GM12878 (cell line): ENCODE measurements around the gene LNX2. TPM values are rescaled to one million over a fixed set of nuclear protein-coding genes. Genes with fewer than 3 reads are reported as not detected.

ENCODE experiments used
- ATAC-seq: fragments of 200-7000 bp; cut with Tn5 transposase; 3 replicates; pipeline ENCODE4 v1.9.1; 2020; ENCODE audit warnings: mild to moderate bottlenecking, moderate library complexity
- BruUV-seq: library from RNA; stranded (reverse); fragments of 400-500 nt; replicated peaks from 2 replicates; lab custom pipeline; 2021; lab: Mats Ljungman, UMichigan
- CTCF ChIA-PET: fragments of 300-600 bp; sonication (Branson Sonifier 250); formaldehyde crosslinking; extraction: SDS; loops from one replicate; lab custom pipeline; 2021; ENCODE audit warnings: inconsistent platforms; lab: Yijun Ruan, JAX
- POLR2A ChIA-PET: fragments of 350-600 bp; formaldehyde crosslinking; extraction: SDS; loops from one replicate; lab custom pipeline; 2021; ENCODE audit warnings: inconsistent platforms; lab: Charles Lee
- RAD21 ChIA-PET: fragments of 300-600 bp; sonication (Branson Sonifier 250); formaldehyde crosslinking; loops from one replicate; lab custom pipeline; 2023; ENCODE audit warnings: antibody characterized with exemption; ENCODE audit not compliant: unreplicated experiment; lab: Charles Lee
- SMC1A ChIA-PET: fragments of 300-600 bp; sonication (Branson Sonifier 250); formaldehyde crosslinking; loops from one replicate; lab custom pipeline; 2023; ENCODE audit not compliant: unreplicated experiment, uncharacterized antibody; lab: Charles Lee
- DNase-seq: peaks from one replicate; pipeline ENCODE4 v3.0.0-alpha.2; 2011; ENCODE audit warnings: low read depth, low spot score
- FAIRE-seq: peaks from 3 replicates; lab custom pipeline; 2011; peaks lifted over from hg19 to GRCh38; lab: Jason Lieb, UNC
- H2AFZ ChIP-seq: 2 replicates; pipeline ENCODE4 v1.6.0; 2011; ENCODE audit warnings: low read depth, low read length, control low read depth; ENCODE audit not compliant: control insufficient read depth
- H3K27ac ChIP-seq: 2 replicates; pipeline ENCODE4 v1.5.1; 2011; ENCODE audit warnings: control low read depth; ENCODE audit not compliant: control insufficient read depth, insufficient read depth
- H3K27me3 ChIP-seq, 2 experiments: replicated peaks in 1 of 2; 2 replicates each; pipeline versions ENCODE4 v1.6.0 to v1.6.1; 2011; ENCODE audit warnings: low read length in 1 of 2; ENCODE audit not compliant: control insufficient read depth in 2 of 2, insufficient read depth in 2 of 2
- H3K36me3 ChIP-seq, 2 experiments: 2 replicates each; pipeline ENCODE4 v1.5.1; 2011; ENCODE audit warnings: low read length in 1 of 2; ENCODE audit not compliant: control insufficient read depth in 2 of 2, insufficient read depth in 2 of 2
- H3K4me1 ChIP-seq: 2 replicates; pipeline ENCODE4 v1.6.1; 2011; ENCODE audit warnings: mild to moderate bottlenecking, low read length, moderate library complexity, mixed read lengths; ENCODE audit not compliant: control insufficient read depth, insufficient read depth
- H3K4me2 ChIP-seq: 2 replicates; pipeline ENCODE4 v1.6.0; 2011; ENCODE audit warnings: control low read depth; ENCODE audit not compliant: control insufficient read depth, insufficient read depth
- H3K4me3 ChIP-seq: fragments of 200-600 bp; sonication (generic); 2 replicates; pipeline ENCODE4 v1.5.1; 2016
- H3K79me2 ChIP-seq: 2 replicates; pipeline ENCODE4 v1.6.0; 2011; ENCODE audit warnings: low read length; ENCODE audit not compliant: control insufficient read depth, insufficient read depth
- H3K9ac ChIP-seq: 2 replicates; pipeline ENCODE4 v1.8.0; 2011; ENCODE audit warnings: low read length, control low read depth, mixed read lengths; ENCODE audit not compliant: control insufficient read depth, insufficient read depth
- H3K9me3 ChIP-seq: replicated peaks from 3 replicates; pipeline ENCODE4 v1.5.1; 2011; ENCODE audit warnings: mild to moderate bottlenecking, low read length; ENCODE audit not compliant: control insufficient read depth, insufficient read depth
- H4K20me1 ChIP-seq: 2 replicates; pipeline ENCODE4 v1.6.0; 2011; ENCODE audit not compliant: control insufficient read depth, insufficient read depth
- BMI1 ChIP-seq: fragments of 450-650 bp; IDR thresholded peaks from 2 replicates; pipeline ENCODE4 v1.6.1; 2016; ENCODE audit warnings: mild to moderate bottlenecking, moderate library complexity, borderline replicate concordance
- CBX3 ChIP-seq: fragments of 200-600 bp; sonication (generic); IDR thresholded peaks from 2 replicates; pipeline ENCODE4 v1.6.1; 2016; ENCODE audit warnings: low read depth, borderline replicate concordance
- CHD2 ChIP-seq: IDR thresholded peaks from 2 replicates; pipeline ENCODE4 v1.6.1; 2011; ENCODE audit warnings: low read depth, low read length, improper control_type of control experiment, borderline replicate concordance
- CTCF ChIP-seq, 3 experiments: IDR thresholded peaks in 2 of 3; conservative IDR thresholded peaks in 1 of 3; 2 replicates each; pipeline ENCODE4 v1.5.1; 2011; ENCODE audit warnings: low read depth in 3 of 3, low read length in 3 of 3, mild to moderate bottlenecking in 3 of 3, control low read depth in 2 of 3, moderate library complexity in 2 of 3, inconsistent platforms in 1 of 3, mixed read lengths in 1 of 3; ENCODE audit not compliant: control insufficient read depth in 2 of 3, insufficient read depth in 1 of 3; ENCODE audit errors: extremely low read depth in 1 of 3
- HDAC6 ChIP-seq: fragments of 200-600 bp; sonication (generic); IDR thresholded peaks from one replicate; pipeline ENCODE4 v1.8.0; 2017; ENCODE audit warnings: antibody characterized with exemption; ENCODE audit not compliant: unreplicated experiment
- KLF5 ChIP-seq: fragments of 450-650 bp; IDR thresholded peaks from 2 replicates; pipeline ENCODE4 v1.6.1; 2014; ENCODE audit warnings: mild to moderate bottlenecking; ENCODE audit not compliant: partially characterized antibody
- NBN ChIP-seq: fragments of 450-650 bp; IDR thresholded peaks from 2 replicates; pipeline ENCODE4 v1.6.1; 2016
- RCOR1 ChIP-seq: conservative IDR thresholded peaks from 2 replicates; pipeline ENCODE4 v1.6.1; 2012; ENCODE audit warnings: low read depth, low read length, improper control_type of control experiment
- TCF3 ChIP-seq: IDR thresholded peaks from 2 replicates; pipeline ENCODE4 v1.6.1; 2012; ENCODE audit warnings: low read depth, mild to moderate bottlenecking, low read length, borderline replicate concordance; ENCODE audit not compliant: insufficient read depth
- ZBED1 ChIP-seq: IDR thresholded peaks from 2 replicates; pipeline ENCODE4 v1.6.1; 2016; ENCODE audit warnings: borderline replicate concordance
- WGBS: methylation state at CpG from one replicate; pipeline ENCODE4 v1.1.6; 2016; ENCODE audit warnings: low lambda C conversion rate; ENCODE audit not compliant: insufficient replicate concordance, insufficient coverage; ENCODE audit errors: missing lambda C conversion rate; 5-methylcytosine and 5-hydroxymethylcytosine counted together
- in situ Hi-C: fragments of 300-500 bp; cut with MboI; formaldehyde crosslinking; loops from 9 replicates; pipeline ENCODE4 v1.14.3; 2018; ENCODE audit warnings: mixed read lengths
- intact Hi-C: fragments of 100-400 bp; cut with micrococcal nuclease; formaldehyde crosslinking; loops from one replicate; pipeline ENCODE4 v1.14.2; 2022; ENCODE audit not compliant: unreplicated experiment
- polyA plus RNA-seq, 11 experiments: library from polyadenylated mRNA; depleted of rRNA in 4 of 11; unstranded in 6 of 11; stranded (reverse) in 5 of 11; fragments of >200 nt; fragmentation: Nextera tagmentation in 4 of 11; fragmentation: Illumina TruSeq in 1 of 11; extraction: Ambion mirVana in 4 of 11; extraction: Trizol in 1 of 11; gene quantifications; 1 replicate in 1 of 11; 2 replicates in 10 of 11; pipeline versions ENCODE4 v1.2.1 to v1.2.3, GENCODE V29; 2011 to 2016; ENCODE audit warnings: inconsistent platforms in 2 of 11, missing spikeins in 2 of 11, low read depth in 1 of 11
- total RNA-seq, 4 experiments: library from RNA; depleted of rRNA in 3 of 4; stranded (reverse); fragments of >200 nt in 3 of 4; fragmentation: Illumina TruSeq in 1 of 4; extraction: Trizol in 1 of 4; gene quantifications; 2 replicates each; pipeline versions ENCODE4 v1.2.1 to v1.2.3, GENCODE V29; 2013 to 2021
- TF ChIP-seq, protein P1 (sequence below): fragments of 450-650 bp; IDR thresholded peaks from 2 replicates; pipeline ENCODE4 v1.6.1; 2017; ENCODE audit warnings: mild to moderate bottlenecking
- TF ChIP-seq, protein P2 (sequence below): fragments of 450-650 bp; conservative IDR thresholded peaks from 2 replicates; pipeline ENCODE4 v1.6.1; 2017; ENCODE audit warnings: mild to moderate bottlenecking, moderate library complexity
- TF ChIP-seq, protein P3 (sequence below): fragments of 150-350 bp; IDR thresholded peaks from 2 replicates; pipeline ENCODE4 v1.6.1; 2016; ENCODE audit warnings: low read depth, low read length

LNX2 gene
- total and polyA plus RNA-seq, 10 of the 15 experiments (the other 5 are each of a cell fraction or from before 2014, with no cell fraction given): 1.3 to 7.7 (median 4.4) TPM

- TF ChIP-seq, protein P1, sequence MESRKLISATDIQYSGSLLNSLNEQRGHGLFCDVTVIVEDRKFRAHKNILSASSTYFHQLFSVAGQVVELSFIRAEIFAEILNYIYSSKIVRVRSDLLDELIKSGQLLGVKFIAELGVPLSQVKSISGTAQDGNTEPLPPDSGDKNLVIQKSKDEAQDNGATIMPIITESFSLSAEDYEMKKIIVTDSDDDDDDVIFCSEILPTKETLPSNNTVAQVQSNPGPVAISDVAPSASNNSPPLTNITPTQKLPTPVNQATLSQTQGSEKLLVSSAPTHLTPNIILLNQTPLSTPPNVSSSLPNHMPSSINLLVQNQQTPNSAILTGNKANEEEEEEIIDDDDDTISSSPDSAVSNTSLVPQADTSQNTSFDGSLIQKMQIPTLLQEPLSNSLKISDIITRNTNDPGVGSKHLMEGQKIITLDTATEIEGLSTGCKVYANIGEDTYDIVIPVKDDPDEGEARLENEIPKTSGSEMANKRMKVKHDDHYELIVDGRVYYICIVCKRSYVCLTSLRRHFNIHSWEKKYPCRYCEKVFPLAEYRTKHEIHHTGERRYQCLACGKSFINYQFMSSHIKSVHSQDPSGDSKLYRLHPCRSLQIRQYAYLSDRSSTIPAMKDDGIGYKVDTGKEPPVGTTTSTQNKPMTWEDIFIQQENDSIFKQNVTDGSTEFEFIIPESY: no peak
- TF ChIP-seq CHD2 (no peak), HDAC6 (no peak)
Observed at GRCh38 chr13:27666951-27667350, 46.6 kb upstream of the LNX2 start (continued).

- H3K4me2 ChIP-seq: no peak overlapping the region
- SMC1A ChIA-PET: interaction anchor here (0.9 to 1.3 kb wide), 2 partner anchors 8 to 161 kb away, joined by 3 read pairs; no protein-coding TSS in a partner anchor
- intact Hi-C loops (no loop called here), in situ Hi-C loops (no loop called here)
- RAD21 ChIA-PET: no interaction called here
- H3K79me2 ChIP-seq: no peaks in the 10 kb centered on the region
- no peak overlapping the region for H3K9ac ChIP-seq
- WGBS: 92% methylated on average over 19 of the region's 19 CpGs
- H3K27ac ChIP-seq: no peak overlapping the region
- H3K27me3 ChIP-seq: no peaks in the 10 kb centered on the region
- H4K20me1 ChIP-seq: no peaks in the 10 kb centered on the region
- ATAC-seq: no peak
- CTCF ChIA-PET: no interaction called here
- no peak overlapping the region for H3K4me3 ChIP-seq
- H2AFZ ChIP-seq: no peak overlapping the region
- no peaks in the 10 kb centered on the region for H3K4me1 ChIP-seq
- DNase-seq: no peak
- peaks cover 0 to 12% of the 10 kb centered on the region in 2 experiments for H3K36me3 ChIP-seq
- no peak for FAIRE-seq
- POLR2A ChIA-PET: no interaction called here
- H3K9me3 ChIP-seq: no peaks in the 10 kb centered on the region
- TSS peak; percentile 58 for BruUV-seq
- TF ChIP-seq, protein P2, sequence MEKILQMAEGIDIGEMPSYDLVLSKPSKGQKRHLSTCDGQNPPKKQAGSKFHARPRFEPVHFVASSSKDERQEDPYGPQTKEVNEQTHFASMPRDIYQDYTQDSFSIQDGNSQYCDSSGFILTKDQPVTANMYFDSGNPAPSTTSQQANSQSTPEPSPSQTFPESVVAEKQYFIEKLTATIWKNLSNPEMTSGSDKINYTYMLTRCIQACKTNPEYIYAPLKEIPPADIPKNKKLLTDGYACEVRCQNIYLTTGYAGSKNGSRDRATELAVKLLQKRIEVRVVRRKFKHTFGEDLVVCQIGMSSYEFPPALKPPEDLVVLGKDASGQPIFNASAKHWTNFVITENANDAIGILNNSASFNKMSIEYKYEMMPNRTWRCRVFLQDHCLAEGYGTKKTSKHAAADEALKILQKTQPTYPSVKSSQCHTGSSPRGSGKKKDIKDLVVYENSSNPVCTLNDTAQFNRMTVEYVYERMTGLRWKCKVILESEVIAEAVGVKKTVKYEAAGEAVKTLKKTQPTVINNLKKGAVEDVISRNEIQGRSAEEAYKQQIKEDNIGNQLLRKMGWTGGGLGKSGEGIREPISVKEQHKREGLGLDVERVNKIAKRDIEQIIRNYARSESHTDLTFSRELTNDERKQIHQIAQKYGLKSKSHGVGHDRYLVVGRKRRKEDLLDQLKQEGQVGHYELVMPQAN: no peak
- TF ChIP-seq BMI1: no peak
- no peak for TF ChIP-seq TCF3
- TF ChIP-seq CTCF (IDR thresholded peaks at IDR 0.05 in 2 of 3, conservative IDR thresholded peaks at IDR 0.05 in 1 of 3; ENCODE audit: control insufficient read depth in 2 of 3, extremely low read depth in 1 of 3, insufficient read depth in 1 of 3, low read depth in 3 of 3, low read length in 3 of 3): no peak
- TF ChIP-seq, protein P3, sequence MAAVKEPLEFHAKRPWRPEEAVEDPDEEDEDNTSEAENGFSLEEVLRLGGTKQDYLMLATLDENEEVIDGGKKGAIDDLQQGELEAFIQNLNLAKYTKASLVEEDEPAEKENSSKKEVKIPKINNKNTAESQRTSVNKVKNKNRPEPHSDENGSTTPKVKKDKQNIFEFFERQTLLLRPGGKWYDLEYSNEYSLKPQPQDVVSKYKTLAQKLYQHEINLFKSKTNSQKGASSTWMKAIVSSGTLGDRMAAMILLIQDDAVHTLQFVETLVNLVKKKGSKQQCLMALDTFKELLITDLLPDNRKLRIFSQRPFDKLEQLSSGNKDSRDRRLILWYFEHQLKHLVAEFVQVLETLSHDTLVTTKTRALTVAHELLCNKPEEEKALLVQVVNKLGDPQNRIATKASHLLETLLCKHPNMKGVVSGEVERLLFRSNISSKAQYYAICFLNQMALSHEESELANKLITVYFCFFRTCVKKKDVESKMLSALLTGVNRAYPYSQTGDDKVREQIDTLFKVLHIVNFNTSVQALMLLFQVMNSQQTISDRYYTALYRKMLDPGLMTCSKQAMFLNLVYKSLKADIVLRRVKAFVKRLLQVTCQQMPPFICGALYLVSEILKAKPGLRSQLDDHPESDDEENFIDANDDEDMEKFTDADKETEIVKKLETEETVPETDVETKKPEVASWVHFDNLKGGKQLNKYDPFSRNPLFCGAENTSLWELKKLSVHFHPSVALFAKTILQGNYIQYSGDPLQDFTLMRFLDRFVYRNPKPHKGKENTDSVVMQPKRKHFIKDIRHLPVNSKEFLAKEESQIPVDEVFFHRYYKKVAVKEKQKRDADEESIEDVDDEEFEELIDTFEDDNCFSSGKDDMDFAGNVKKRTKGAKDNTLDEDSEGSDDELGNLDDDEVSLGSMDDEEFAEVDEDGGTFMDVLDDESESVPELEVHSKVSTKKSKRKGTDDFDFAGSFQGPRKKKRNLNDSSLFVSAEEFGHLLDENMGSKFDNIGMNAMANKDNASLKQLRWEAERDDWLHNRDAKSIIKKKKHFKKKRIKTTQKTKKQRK: no peak
- no peak for TF ChIP-seq CBX3
- TF ChIP-seq KLF5: no peak
- no peak for TF ChIP-seq NBN
- no peak for TF ChIP-seq ZBED1
- TF ChIP-seq RCOR1: no peak
Observed at GRCh38 chr13:27665761-27666160, 45.4 kb upstream of the LNX2 start.
